Natural killer cell treated with Interleukin-12 subunit alpha and Interleukin-12 subunit beta and Interleukin-15 and Interleukin-18, amount 100 ng/mL, for 72 hours (primary cell): ENCODE data around the gene SLC22A6. TPM values are rescaled to one million over a fixed set of nuclear protein-coding genes. Genes with fewer than 3 reads are reported as not detected.

Experiments
- ATAC-seq, 2 donors: fragments of 150-1000 bp; cut with Tn5 transposase in 1 of 2; sonication (Bioruptor Pico), chemical (Tn5 transposase) in 1 of 2; 2 replicates each; pipeline ENCODE4 v1.10.0; 2021
- DNase-seq: peaks from one replicate; pipeline ENCODE4 v3.0.0; 2022; ENCODE audit warnings: low spot score
- H3K27ac Mint-ChIP-seq, 2 donors: 1 replicate in 1 of 2; 2 replicates in 1 of 2; pipeline ENCODE4 v1.8.0; 2022; ENCODE audit warnings: mixed read lengths in 2 of 2, mild to moderate bottlenecking in 1 of 2, moderate library complexity in 1 of 2
- H3K27me3 Mint-ChIP-seq, 2 donors: 1 replicate in 1 of 2; 2 replicates in 1 of 2; pipeline ENCODE4 v1.8.0; 2022; ENCODE audit warnings: mixed read lengths in 2 of 2
- H3K36me3 Mint-ChIP-seq: one replicate; pipeline ENCODE4 v1.8.0; 2022; ENCODE audit warnings: mixed read lengths
- H3K4me1 Mint-ChIP-seq, 2 donors: 1 replicate in 1 of 2; 2 replicates in 1 of 2; pipeline ENCODE4 v1.8.0; 2022; ENCODE audit warnings: low read depth in 2 of 2, mixed read lengths in 2 of 2, mild to moderate bottlenecking in 1 of 2
- H3K4me3 Mint-ChIP-seq: one replicate; pipeline ENCODE4 v1.8.0; 2022; ENCODE audit warnings: mixed read lengths
- H3K9me3 Mint-ChIP-seq: 2 replicates; pipeline ENCODE4 v1.8.0; 2022; ENCODE audit warnings: mixed read lengths
- total RNA-seq, 2 donors: library from RNA; stranded (reverse); gene quantifications; one replicate each; pipeline ENCODE4 v1.2.3, GENCODE V29; 2022

The SLC22A6 gene
- total RNA-seq: not detected

GRCh38 chr11:62984451-62984991 lies at the start of gene SLC22A6:
SLC22A6 (minus strand) TSS chr11:62984967; CDS start chr11:62984690, 277 bp downstream.
- peak in 1 of 2 donors; percentile 26 for ATAC-seq
- Mint-ChIP-seq H3K27ac (no peak within 1 kb of the TSS), H3K9me3 (no peaks in the 10 kb centered on the region), H3K4me1 (no peaks in the 10 kb centered on the region), H3K4me3 (no peak within 1 kb of the TSS), H3K27me3 (peaks cover 7 to 12% of the 10 kb centered on the region in 2 donors), H3K36me3 (no peaks in the 10 kb centered on the region)
- no peak for DNase-seq

GRCh38 chr11:63032457-63032856 lies 47.7 kb upstream of the SLC22A6 start:
- Mint-ChIP-seq H3K4me1 (peaks cover 4 to 5% of the 10 kb centered on the region in 2 donors), H3K4me3 (no peak overlapping the region), H3K36me3 (no peaks in the 10 kb centered on the region), H3K27ac (no peak overlapping the region), H3K27me3 (peaks cover 27 to 49% of the 10 kb centered on the region in 2 donors), H3K9me3 (no peaks in the 10 kb centered on the region)
- no peak for ATAC-seq
- DNase-seq: no peak

- Mint-ChIP-seq H3K4me3 (no peak overlapping the region), H3K9me3 (no peaks in the 10 kb centered on the region), H3K27ac (no peak overlapping the region)
Observed at GRCh38 chr11:63023841-63024648, 39.3 kb upstream of the SLC22A6 start.

GRCh38 chr11:63023222-63023814 lies 38.6 kb upstream of the SLC22A6 start:
- DNase-seq: no peak
- Mint-ChIP-seq H3K27me3 (peaks cover 21 to 25% of the 10 kb centered on the region in 2 donors), H3K27ac (no peak overlapping the region), H3K4me3 (no peak overlapping the region), H3K36me3 (no peaks in the 10 kb centered on the region), H3K4me1 (no peaks in the 10 kb centered on the region), H3K9me3 (no peaks in the 10 kb centered on the region)
- ATAC-seq: no peak

More at GRCh38 chr11:63023841-63024648, 39.3 kb upstream of the SLC22A6 start:
- DNase-seq (peak; percentile 76), ATAC-seq (peak; percentile 71 to 78)
- Mint-ChIP-seq H3K4me1 (no peaks in the 10 kb centered on the region), H3K36me3 (no peaks in the 10 kb centered on the region), H3K27me3 (peaks cover 21% of the 10 kb centered on the region in 2 donors)

GRCh38 chr11:63022441-63022840 lies 37.7 kb upstream of the SLC22A6 start:
- ATAC-seq (no peak), DNase-seq (no peak)
- no peak overlapping the region for H3K27ac Mint-ChIP-seq
- no peaks in the 10 kb centered on the region for H3K9me3 Mint-ChIP-seq
- H3K4me1 Mint-ChIP-seq: no peaks in the 10 kb centered on the region
- peaks cover 18 to 20% of the 10 kb centered on the region in 2 donors for H3K27me3 Mint-ChIP-seq
- H3K36me3 Mint-ChIP-seq: no peaks in the 10 kb centered on the region
- no peak overlapping the region for H3K4me3 Mint-ChIP-seq

GRCh38 chr11:63020671-63021291 lies 36.0 kb upstream of the SLC22A6 start:
- Mint-ChIP-seq H3K4me1 (no peaks in the 10 kb centered on the region), H3K4me3 (no peak overlapping the region), H3K27ac (no peak overlapping the region), H3K36me3 (no peaks in the 10 kb centered on the region), H3K27me3 (peaks cover 18 to 20% of the 10 kb centered on the region in 2 donors), H3K9me3 (no peaks in the 10 kb centered on the region)
- ATAC-seq: no peak
- no peak for DNase-seq

- Mint-ChIP-seq H3K27me3 (peaks cover 19 to 22% of the 10 kb centered on the region in 2 donors), H3K27ac (no peak overlapping the region), H3K36me3 (no peaks in the 10 kb centered on the region), H3K4me3 (no peak overlapping the region), H3K9me3 (no peaks in the 10 kb centered on the region), H3K4me1 (no peaks in the 10 kb centered on the region)
- no peak for DNase-seq
- ATAC-seq: no peak
Observed at GRCh38 chr11:63019506-63019905, 34.7 kb upstream of the SLC22A6 start.

GRCh38 chr11:63017306-63017974 lies 32.7 kb upstream of the SLC22A6 start:
- Mint-ChIP-seq H3K4me1 (no peaks in the 10 kb centered on the region), H3K4me3 (no peak overlapping the region), H3K9me3 (no peaks in the 10 kb centered on the region), H3K27me3 (peaks cover 19 to 25% of the 10 kb centered on the region in 2 donors), H3K36me3 (no peaks in the 10 kb centered on the region), H3K27ac (no peak overlapping the region)
- ATAC-seq (no peak), DNase-seq (no peak)

GRCh38 chr11:63015521-63016215 lies 30.9 kb upstream of the SLC22A6 start, which contains the start of gene SLC22A8:
SLC22A8 (minus strand) TSS chr11:63015841; CDS start chr11:63014958, 883 bp downstream.
- Mint-ChIP-seq H3K4me1 (no peaks in the 10 kb centered on the region), H3K27ac (no peak within 1 kb of the TSS), H3K4me3 (no peak within 1 kb of the TSS), H3K9me3 (no peaks in the 10 kb centered on the region), H3K27me3 (peaks cover 19 to 25% of the 10 kb centered on the region in 2 donors), H3K36me3 (no peaks in the 10 kb centered on the region)
- no peak for ATAC-seq
- no peak for DNase-seq

- Mint-ChIP-seq H3K4me3 (no peak overlapping the region), H3K27me3 (peaks cover 19 to 25% of the 10 kb centered on the region in 2 donors), H3K27ac (no peak overlapping the region), H3K9me3 (no peaks in the 10 kb centered on the region), H3K36me3 (no peaks in the 10 kb centered on the region), H3K4me1 (no peaks in the 10 kb centered on the region)
- ATAC-seq (peak in 1 of 2 donors; percentile 2), DNase-seq (no peak)
Observed at GRCh38 chr11:63014408-63015055, 29.8 kb upstream of the SLC22A6 start.

- no peaks in the 10 kb centered on the region for H3K9me3 Mint-ChIP-seq
- no peak overlapping the region for H3K27ac Mint-ChIP-seq
- H3K4me3 Mint-ChIP-seq: no peak overlapping the region
- ATAC-seq: no peak
- DNase-seq: no peak
- H3K27me3 Mint-ChIP-seq: peaks cover 12 to 13% of the 10 kb centered on the region in 2 donors
- H3K4me1 Mint-ChIP-seq: no peaks in the 10 kb centered on the region
- H3K36me3 Mint-ChIP-seq: no peaks in the 10 kb centered on the region
Observed at GRCh38 chr11:63012839-63013238, 28.1 kb upstream of the SLC22A6 start.

GRCh38 chr11:63012430-63012829 lies 27.7 kb upstream of the SLC22A6 start:
- Mint-ChIP-seq H3K27ac (no peak overlapping the region), H3K4me3 (no peak overlapping the region), H3K4me1 (no peaks in the 10 kb centered on the region), H3K36me3 (no peaks in the 10 kb centered on the region), H3K27me3 (peaks cover 12 to 13% of the 10 kb centered on the region in 2 donors), H3K9me3 (no peaks in the 10 kb centered on the region)
- no peak for ATAC-seq
- no peak for DNase-seq
